Measurements from ENCODE around the gene CYP2D6.

DNA sequence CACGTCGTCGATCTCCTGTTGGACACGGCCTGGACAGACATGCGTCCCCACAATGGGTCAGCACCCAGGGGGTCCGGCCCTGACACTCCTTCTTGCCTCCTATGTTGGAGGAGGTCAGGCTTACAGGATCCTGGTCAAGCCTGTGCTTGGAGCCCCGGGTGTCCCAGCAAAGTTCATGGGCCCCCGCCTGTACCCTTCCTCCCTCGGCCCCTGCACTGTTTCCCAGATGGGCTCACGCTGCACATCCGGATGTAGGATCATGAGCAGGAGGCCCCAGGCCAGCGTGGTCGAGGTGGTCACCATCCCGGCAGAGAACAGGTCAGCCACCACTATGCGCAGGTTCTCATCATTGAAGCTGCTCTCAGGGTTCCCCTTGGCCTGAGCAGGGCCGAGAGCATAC, 3.0 kb downstream of the CYP2D6 start:
- no peak for TF ChIP-seq EZH2 (IDR thresholded peaks at IDR 0.05; ENCODE audit: low read depth)
- TF ChIP-seq, protein P1, sequence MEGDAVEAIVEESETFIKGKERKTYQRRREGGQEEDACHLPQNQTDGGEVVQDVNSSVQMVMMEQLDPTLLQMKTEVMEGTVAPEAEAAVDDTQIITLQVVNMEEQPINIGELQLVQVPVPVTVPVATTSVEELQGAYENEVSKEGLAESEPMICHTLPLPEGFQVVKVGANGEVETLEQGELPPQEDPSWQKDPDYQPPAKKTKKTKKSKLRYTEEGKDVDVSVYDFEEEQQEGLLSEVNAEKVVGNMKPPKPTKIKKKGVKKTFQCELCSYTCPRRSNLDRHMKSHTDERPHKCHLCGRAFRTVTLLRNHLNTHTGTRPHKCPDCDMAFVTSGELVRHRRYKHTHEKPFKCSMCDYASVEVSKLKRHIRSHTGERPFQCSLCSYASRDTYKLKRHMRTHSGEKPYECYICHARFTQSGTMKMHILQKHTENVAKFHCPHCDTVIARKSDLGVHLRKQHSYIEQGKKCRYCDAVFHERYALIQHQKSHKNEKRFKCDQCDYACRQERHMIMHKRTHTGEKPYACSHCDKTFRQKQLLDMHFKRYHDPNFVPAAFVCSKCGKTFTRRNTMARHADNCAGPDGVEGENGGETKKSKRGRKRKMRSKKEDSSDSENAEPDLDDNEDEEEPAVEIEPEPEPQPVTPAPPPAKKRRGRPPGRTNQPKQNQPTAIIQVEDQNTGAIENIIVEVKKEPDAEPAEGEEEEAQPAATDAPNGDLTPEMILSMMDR (conservative IDR thresholded peaks at IDR 0.05): no peak
